K562 (cell line): ENCODE results near the gene RBM12. TPM values are rescaled to one million over a fixed set of nuclear protein-coding genes. Genes with fewer than 3 reads are reported as not detected.

Source experiments
- ATF4 ChIP-seq: fragments of 450-650 bp; formaldehyde crosslinking; IDR thresholded peaks from 2 replicates; pipeline ENCODE4 v1.4.0; 2022; ENCODE audit warnings: mild to moderate bottlenecking, moderate library complexity
- EHMT2 ChIP-seq: fragments of 450-650 bp; IDR thresholded peaks from 2 replicates; pipeline ENCODE4 v1.6.1; 2018; ENCODE audit warnings: antibody characterized with exemption
- ETV6 ChIP-seq, 3 experiments: fragments of 150-350 bp in 1 of 3; sonication (generic) in 1 of 3; formaldehyde crosslinking in 1 of 3; IDR thresholded peaks; 2 replicates each; pipeline versions ENCODE4 v1.6.1 to v1.8.0; 2014 to 2022; ENCODE audit warnings: borderline replicate concordance in 2 of 3, low read depth in 2 of 3, antibody characterized with exemption in 1 of 3, low read length in 1 of 3, mild to moderate bottlenecking in 1 of 3, missing genetic modification reagents in 1 of 3
- FOXM1 ChIP-seq, 2 experiments: fragments of 450-650 bp in 1 of 2; sonication (generic) in 1 of 2; formaldehyde crosslinking in 1 of 2; IDR thresholded peaks; 2 replicates each; pipeline versions ENCODE4 v1.6.1 to v1.9.0; 2017 to 2022; ENCODE audit warnings: low read depth in 2 of 2, mild to moderate bottlenecking in 2 of 2, missing genetic modification reagents in 1 of 2, moderate library complexity in 1 of 2
- GTF2A2 ChIP-seq: IDR thresholded peaks from 2 replicates; pipeline ENCODE4 v1.6.1; 2016; ENCODE audit warnings: mild to moderate bottlenecking, missing genetic modification characterization, missing compliant biosample characterization
- NBN ChIP-seq: fragments of 450-650 bp; IDR thresholded peaks from 2 replicates; pipeline ENCODE4 v1.6.1; 2016; ENCODE audit warnings: low read depth, mild to moderate bottlenecking
- NKRF ChIP-seq: fragments of 450-650 bp; IDR thresholded peaks from 2 replicates; pipeline ENCODE4 v1.6.1; 2016; ENCODE audit warnings: borderline replicate concordance
- PTRF ChIP-seq: fragments of 450-650 bp; IDR thresholded peaks from 2 replicates; pipeline ENCODE4 v1.6.1; 2016; ENCODE audit warnings: mild to moderate bottlenecking, missing genetic modification characterization, missing compliant biosample characterization
- RBM22 ChIP-seq: fragments of 200-400 bp; formaldehyde crosslinking; IDR thresholded peaks from 2 replicates; pipeline ENCODE4 v1.6.1; 2018; ENCODE audit warnings: low read length, low read depth; ENCODE audit not compliant: poor library complexity, severe bottlenecking
- ZNF133 ChIP-seq: fragments of 250-450 bp; sonication (Bioruptor Pico); IDR thresholded peaks from 2 replicates; pipeline ENCODE4 v1.4.0; 2020; ENCODE audit warnings: mild to moderate bottlenecking
- ZNF143 ChIP-seq: sonication (generic); formaldehyde crosslinking; IDR thresholded peaks from 2 replicates; pipeline ENCODE4 v1.9.0; 2022; ENCODE audit warnings: mild to moderate bottlenecking, missing genetic modification reagents
- ZNF24 ChIP-seq: fragments of 450-650 bp; IDR thresholded peaks from 2 replicates; pipeline ENCODE4 v1.6.1; 2016
- ZNF347 ChIP-seq: fragments of 450-650 bp; formaldehyde crosslinking; IDR thresholded peaks from 2 replicates; pipeline ENCODE4 v1.4.0; 2020; ENCODE audit warnings: low read depth, mild to moderate bottlenecking, moderate library complexity
- ZNF431 ChIP-seq: sonication (generic); formaldehyde crosslinking; IDR thresholded peaks from 2 replicates; pipeline ENCODE4 v1.8.0; 2022; ENCODE audit warnings: mild to moderate bottlenecking, missing genetic modification reagents
- ZNF785 ChIP-seq: fragments of 250-450 bp; sonication (Bioruptor Pico); IDR thresholded peaks from 2 replicates; pipeline ENCODE4 v1.4.0; 2020; ENCODE audit warnings: mild to moderate bottlenecking
- polyA plus RNA-seq, 8 experiments: library from polyadenylated mRNA; depleted of rRNA in 4 of 8; stranded (reverse) in 5 of 8; unstranded in 3 of 8; fragments of >200 nt; fragmentation: Nextera tagmentation in 2 of 8; fragmentation: Illumina TruSeq in 1 of 8; extraction: Ambion mirVana in 2 of 8; extraction: Trizol in 1 of 8; gene quantifications; 2 replicates each; pipeline versions ENCODE4 v1.2.1 to v1.2.3, GENCODE V29; 2011 to 2014; ENCODE audit warnings: inconsistent platforms in 1 of 8, missing spikeins in 1 of 8
- total RNA-seq, 7 experiments: library from RNA; depleted of rRNA in 6 of 7; stranded (reverse); fragments of >200 nt in 6 of 7; fragmentation: Illumina TruSeq in 2 of 7; extraction: Trizol in 2 of 7; gene quantifications; 2 replicates each; pipeline versions ENCODE4 v1.2.1 to v1.2.3, GENCODE V29; 2011 to 2021; ENCODE audit warnings: low replicate concordance in 1 of 7
- TF ChIP-seq, protein P1 (sequence below): fragments of 200-800 bp; sonication (Bioruptor generic); IDR thresholded peaks from 2 replicates; pipeline ENCODE4 v1.6.1; 2016; ENCODE audit warnings: missing genetic modification characterization, missing compliant biosample characterization
- TF ChIP-seq, protein P2 (sequence below): sonication (generic); formaldehyde crosslinking; IDR thresholded peaks from 2 replicates; pipeline ENCODE4 v1.8.0; 2022; ENCODE audit warnings: mild to moderate bottlenecking, low read depth, missing genetic modification reagents

Gene RBM12
- total and polyA plus RNA-seq, 9 of the 15 experiments (the other 6 are each of a cell fraction or from before 2014, with no cell fraction given), result 5.0 to 162 (median 73.3) TPM

DNA sequence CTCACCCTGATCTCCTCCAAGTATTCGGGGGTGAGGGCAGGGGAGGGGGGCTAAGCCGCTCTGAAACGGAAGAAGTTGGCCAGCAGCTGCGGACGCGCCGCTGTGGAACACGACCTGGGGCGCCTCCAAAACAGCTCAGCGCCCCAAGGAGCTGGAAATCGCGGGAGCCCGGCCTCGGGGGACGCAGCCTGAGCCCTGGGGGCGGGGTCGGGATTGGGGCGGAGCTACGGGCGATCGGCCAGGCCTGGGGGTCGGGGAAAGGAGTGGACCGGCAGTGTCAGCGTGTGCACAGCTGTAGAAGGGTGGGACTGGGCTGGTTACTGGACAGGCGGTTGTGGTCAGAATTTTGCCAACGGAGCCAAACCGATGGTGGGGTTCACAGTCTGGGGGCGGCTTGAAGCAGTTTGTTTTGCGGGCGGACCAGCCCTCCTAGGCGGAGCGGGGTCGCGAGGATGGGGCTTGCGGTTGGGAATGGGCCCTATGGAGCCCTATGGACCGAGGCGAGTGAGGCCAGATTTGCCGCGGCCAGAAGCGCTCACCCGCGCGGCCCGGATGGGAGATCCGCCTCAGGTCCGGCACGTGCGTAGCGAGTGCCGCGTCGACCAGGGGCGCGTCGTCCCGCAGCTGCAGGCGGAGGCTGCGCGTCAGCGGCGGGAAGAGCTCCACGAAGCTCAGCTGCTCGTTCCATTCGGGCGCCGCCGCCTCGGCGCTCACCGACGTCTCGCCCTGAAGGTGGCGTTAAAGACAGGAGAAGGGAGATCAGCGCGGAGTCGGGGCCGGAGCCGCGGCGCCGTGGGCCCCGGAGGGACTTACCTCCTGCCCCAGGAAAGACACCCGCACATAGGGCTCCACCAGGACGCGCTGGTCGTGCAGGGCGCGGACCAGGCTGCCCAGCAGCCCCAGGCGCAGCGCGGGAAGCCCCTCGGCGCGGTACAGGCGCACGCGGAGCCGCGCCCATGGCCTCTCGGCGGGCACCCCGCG, 63.4 kb downstream of the RBM12 start (continued):
- TF ChIP-seq, protein P1, sequence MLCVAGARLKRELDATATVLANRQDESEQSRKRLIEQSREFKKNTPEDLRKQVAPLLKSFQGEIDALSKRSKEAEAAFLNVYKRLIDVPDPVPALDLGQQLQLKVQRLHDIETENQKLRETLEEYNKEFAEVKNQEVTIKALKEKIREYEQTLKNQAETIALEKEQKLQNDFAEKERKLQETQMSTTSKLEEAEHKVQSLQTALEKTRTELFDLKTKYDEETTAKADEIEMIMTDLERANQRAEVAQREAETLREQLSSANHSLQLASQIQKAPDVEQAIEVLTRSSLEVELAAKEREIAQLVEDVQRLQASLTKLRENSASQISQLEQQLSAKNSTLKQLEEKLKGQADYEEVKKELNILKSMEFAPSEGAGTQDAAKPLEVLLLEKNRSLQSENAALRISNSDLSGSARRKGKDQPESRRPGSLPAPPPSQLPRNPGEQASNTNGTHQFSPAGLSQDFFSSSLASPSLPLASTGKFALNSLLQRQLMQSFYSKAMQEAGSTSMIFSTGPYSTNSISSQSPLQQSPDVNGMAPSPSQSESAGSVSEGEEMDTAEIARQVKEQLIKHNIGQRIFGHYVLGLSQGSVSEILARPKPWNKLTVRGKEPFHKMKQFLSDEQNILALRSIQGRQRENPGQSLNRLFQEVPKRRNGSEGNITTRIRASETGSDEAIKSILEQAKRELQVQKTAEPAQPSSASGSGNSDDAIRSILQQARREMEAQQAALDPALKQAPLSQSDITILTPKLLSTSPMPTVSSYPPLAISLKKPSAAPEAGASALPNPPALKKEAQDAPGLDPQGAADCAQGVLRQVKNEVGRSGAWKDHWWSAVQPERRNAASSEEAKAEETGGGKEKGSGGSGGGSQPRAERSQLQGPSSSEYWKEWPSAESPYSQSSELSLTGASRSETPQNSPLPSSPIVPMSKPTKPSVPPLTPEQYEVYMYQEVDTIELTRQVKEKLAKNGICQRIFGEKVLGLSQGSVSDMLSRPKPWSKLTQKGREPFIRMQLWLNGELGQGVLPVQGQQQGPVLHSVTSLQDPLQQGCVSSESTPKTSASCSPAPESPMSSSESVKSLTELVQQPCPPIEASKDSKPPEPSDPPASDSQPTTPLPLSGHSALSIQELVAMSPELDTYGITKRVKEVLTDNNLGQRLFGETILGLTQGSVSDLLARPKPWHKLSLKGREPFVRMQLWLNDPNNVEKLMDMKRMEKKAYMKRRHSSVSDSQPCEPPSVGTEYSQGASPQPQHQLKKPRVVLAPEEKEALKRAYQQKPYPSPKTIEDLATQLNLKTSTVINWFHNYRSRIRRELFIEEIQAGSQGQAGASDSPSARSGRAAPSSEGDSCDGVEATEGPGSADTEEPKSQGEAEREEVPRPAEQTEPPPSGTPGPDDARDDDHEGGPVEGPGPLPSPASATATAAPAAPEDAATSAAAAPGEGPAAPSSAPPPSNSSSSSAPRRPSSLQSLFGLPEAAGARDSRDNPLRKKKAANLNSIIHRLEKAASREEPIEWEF (CRISPR knock-in tag), result no peak
- TF ChIP-seq ZNF785, result no peak
- TF ChIP-seq ZNF347 (CRISPR knock-in tag), result no peak
- TF ChIP-seq PTRF (tag), result no peak
- no peak for TF ChIP-seq GTF2A2 (tag)
- TF ChIP-seq NKRF, result peak; percentile 32; the same call in 1 of the 2 replicates
- TF ChIP-seq ZNF133, result no peak
- TF ChIP-seq, protein P2, sequence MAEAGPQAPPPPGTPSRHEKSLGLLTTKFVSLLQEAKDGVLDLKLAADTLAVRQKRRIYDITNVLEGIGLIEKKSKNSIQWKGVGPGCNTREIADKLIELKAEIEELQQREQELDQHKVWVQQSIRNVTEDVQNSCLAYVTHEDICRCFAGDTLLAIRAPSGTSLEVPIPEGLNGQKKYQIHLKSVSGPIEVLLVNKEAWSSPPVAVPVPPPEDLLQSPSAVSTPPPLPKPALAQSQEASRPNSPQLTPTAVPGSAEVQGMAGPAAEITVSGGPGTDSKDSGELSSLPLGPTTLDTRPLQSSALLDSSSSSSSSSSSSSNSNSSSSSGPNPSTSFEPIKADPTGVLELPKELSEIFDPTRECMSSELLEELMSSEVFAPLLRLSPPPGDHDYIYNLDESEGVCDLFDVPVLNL (CRISPR knock-in tag), result peak; percentile 84; the same call in 1 of the 2 replicates
- peak; percentile 14 for TF ChIP-seq RBM22
- no peak for TF ChIP-seq NBN
- peak; percentile 89 for TF ChIP-seq ZNF431 (CRISPR knock-in tag)
- TF ChIP-seq ETV6 (IDR thresholded peaks at IDR 0.05; ENCODE audit: borderline replicate concordance in 1 of 2, low read depth in 2 of 2, low read length in 1 of 2), result no peak
- TF ChIP-seq ETV6 (CRISPR knock-in tag; IDR thresholded peaks at IDR 0.05; ENCODE audit: borderline replicate concordance), result peak; percentile 94
- TF ChIP-seq ZNF24, result no peak
- TF ChIP-seq FOXM1 (IDR thresholded peaks at IDR 0.05; ENCODE audit: low read depth), result no peak
- TF ChIP-seq FOXM1 (CRISPR knock-in tag; IDR thresholded peaks at IDR 0.05; ENCODE audit: low read depth), result peak; percentile 92
- no peak for TF ChIP-seq ATF4
- TF ChIP-seq EHMT2, result no peak
- TF ChIP-seq ZNF143 (CRISPR knock-in tag), result no peak
